Dendritic cell treated with granulocyte-macrophage colony-stimulating factor and Interleukin-4, amounts not matched to agents 40 ng/mL and 50 ng/mL, for 4 days (primary cell): ENCODE data around the gene ARHGAP31.
A peak's percentile ranks its signal among the peaks of the same experiment; 100 is the strongest.

Experiments used
- H3K27ac Mint-ChIP-seq: one replicate; pipeline ENCODE4 v1.8.0; 2022; ENCODE audit warnings: mild to moderate bottlenecking, mixed read lengths
- H3K27me3 Mint-ChIP-seq: one replicate; pipeline ENCODE4 v1.8.0; 2022; ENCODE audit warnings: mild to moderate bottlenecking, mixed read lengths
- H3K36me3 Mint-ChIP-seq: one replicate; pipeline ENCODE4 v1.8.0; 2022; ENCODE audit warnings: low read depth, mixed read lengths
- H3K4me1 Mint-ChIP-seq: one replicate; pipeline ENCODE4 v1.8.0; 2022; ENCODE audit warnings: low read depth, mixed read lengths
- H3K4me3 Mint-ChIP-seq: one replicate; pipeline ENCODE4 v1.8.0; 2022; ENCODE audit warnings: mild to moderate bottlenecking, moderate library complexity, mixed read lengths
- H3K9me3 Mint-ChIP-seq: one replicate; pipeline ENCODE4 v1.8.0; 2022; ENCODE audit warnings: mixed read lengths
- intact Hi-C: fragments of 100-400 bp; cut with micrococcal nuclease; formaldehyde crosslinking; loops from one replicate; pipeline ENCODE4 v1.15.0; 2022

Gene ARHGAP31

DNA sequence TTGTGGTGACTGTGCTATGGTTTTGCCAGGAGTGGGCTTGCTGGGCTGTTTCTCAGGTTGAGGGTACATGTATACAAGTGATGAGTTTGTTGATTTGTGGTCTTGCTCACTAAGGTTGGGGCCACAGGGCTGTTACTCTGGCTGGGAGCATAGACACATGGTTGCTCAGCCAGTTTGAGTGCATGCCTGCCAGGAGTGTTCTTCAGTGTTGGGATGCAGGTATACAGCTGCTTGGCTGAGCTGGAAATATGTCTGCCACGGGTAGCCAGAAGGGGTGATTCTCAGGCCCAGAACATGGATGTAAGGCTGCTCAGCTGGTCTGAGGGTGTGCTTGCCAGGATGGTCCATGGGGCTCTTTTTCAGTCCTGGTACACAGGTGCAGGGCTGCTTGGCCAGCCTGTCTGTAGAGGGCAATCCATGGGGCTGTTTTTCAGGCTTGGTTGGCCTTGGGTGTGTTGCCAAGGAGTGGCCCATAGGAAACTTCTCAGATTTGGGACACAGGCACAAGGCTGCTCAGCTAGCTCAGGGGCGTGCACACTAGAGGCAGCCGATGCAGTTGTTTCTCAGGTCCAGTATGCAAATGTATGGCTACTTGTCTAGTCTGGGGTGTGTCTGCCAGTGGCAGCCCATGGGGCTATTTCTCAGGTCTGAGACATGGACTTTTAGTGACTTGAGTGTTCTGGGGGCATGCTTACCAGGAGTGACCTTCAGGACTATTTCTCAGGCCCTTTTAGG is 5.3 kb upstream of the ARHGAP31 start:
- H3K4me1 Mint-ChIP-seq: peaks cover 40% of the 10 kb centered on the region

DNA sequence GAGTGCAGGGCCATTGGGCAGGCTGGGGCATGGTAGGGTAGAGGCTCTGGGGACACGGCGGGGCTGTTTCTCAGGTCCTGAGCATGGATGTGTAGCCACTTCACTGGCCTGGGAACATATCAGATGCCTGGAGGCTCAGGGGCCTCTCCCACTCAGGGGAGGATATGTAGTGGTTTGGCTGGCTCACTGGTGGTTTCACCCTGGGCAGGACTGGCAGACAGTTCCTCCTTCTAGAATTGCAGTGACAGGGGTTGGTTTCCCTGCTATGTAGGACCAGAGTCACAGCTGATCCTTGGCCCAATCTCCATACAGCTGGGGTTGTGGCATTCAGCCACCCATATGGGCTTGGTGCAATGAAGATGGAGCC is 4.8 kb upstream of the ARHGAP31 start:
- intact Hi-C loops: no loop called here
- Mint-ChIP-seq H3K27ac (peak overlapping the region; percentile 28), H3K4me3 (no peak overlapping the region), H3K36me3 (peaks cover 11% of the 10 kb centered on the region), H3K27me3 (peaks cover 5% of the 10 kb centered on the region), H3K9me3 (peaks cover 28% of the 10 kb centered on the region), H3K4me1 (peaks cover 41% of the 10 kb centered on the region)

More for the DNA sequence above, 5.3 kb upstream of the ARHGAP31 start:
- H3K36me3 Mint-ChIP-seq: peaks cover 7% of the 10 kb centered on the region
- intact Hi-C loops: no loop called here
- H3K27me3 Mint-ChIP-seq: peaks cover 5% of the 10 kb centered on the region
- no peak overlapping the region for H3K4me3 Mint-ChIP-seq
- peaks cover 30% of the 10 kb centered on the region for H3K9me3 Mint-ChIP-seq
- peak overlapping the region; percentile 28 for H3K27ac Mint-ChIP-seq

DNA sequence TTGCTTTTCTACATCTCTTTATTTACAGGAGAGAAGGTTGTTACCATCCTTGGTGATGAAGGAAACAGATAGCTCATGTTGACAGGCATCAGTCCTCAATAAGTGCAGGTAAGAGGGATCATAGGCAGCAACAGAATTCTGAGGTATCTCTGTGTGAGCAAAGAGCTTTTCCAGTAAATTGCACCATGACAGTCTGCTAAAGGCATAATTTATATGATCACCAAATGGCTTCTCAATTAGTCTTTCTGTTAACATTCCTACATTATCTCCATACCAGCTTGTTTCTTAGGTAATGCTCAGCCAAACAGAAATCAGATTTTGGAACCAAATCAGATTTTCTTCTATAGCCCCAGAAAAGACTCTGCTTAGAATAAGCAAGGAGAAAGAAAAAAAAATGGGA is 3.6 kb upstream of the ARHGAP31 start:
- intact Hi-C loops: no loop called here
- no peak overlapping the region for H3K4me3 Mint-ChIP-seq

DNA sequence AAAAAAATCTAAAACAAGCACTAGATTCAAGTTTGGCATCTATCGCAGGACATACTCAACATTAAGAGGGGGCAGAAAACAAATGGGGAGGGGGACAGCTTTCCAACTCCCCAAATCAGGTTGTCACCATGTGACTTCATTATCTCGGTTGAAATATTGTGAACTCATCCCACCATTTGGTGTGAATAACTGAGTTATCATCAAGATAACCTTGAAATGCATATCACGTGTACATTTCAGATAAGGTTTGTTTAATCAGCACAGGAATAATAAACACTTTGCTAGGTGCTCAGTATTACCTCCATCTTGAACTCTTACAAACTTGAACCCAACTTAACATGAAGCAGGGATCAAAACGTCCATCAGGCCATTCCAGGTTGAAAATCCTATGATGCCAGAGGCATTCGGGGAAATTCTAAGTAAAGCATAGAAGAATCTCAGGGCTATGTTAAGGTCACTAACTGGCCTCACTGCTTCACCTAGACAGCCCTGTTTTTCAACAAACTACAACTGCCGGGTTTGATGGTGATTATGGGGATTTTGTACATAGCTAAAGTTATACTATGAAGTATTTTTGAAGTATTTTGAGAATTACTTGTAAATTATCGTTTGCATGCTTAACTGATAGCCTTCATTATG is 3.0 kb upstream of the ARHGAP31 start:
- intact Hi-C loops: no loop called here
- peaks cover 21% of the 10 kb centered on the region for H3K9me3 Mint-ChIP-seq
- peaks cover 41% of the 10 kb centered on the region for H3K4me1 Mint-ChIP-seq
- H3K27me3 Mint-ChIP-seq: peaks cover 3% of the 10 kb centered on the region
- H3K27ac Mint-ChIP-seq: no peak overlapping the region
- H3K4me3 Mint-ChIP-seq: no peak overlapping the region
- peaks cover 26% of the 10 kb centered on the region for H3K36me3 Mint-ChIP-seq

More for the DNA sequence above, 3.6 kb upstream of the ARHGAP31 start:
- peaks cover 5% of the 10 kb centered on the region for H3K27me3 Mint-ChIP-seq
- peaks cover 23% of the 10 kb centered on the region for H3K36me3 Mint-ChIP-seq
- H3K9me3 Mint-ChIP-seq: peaks cover 27% of the 10 kb centered on the region
- no peak overlapping the region for H3K27ac Mint-ChIP-seq
- H3K4me1 Mint-ChIP-seq: peaks cover 41% of the 10 kb centered on the region

DNA sequence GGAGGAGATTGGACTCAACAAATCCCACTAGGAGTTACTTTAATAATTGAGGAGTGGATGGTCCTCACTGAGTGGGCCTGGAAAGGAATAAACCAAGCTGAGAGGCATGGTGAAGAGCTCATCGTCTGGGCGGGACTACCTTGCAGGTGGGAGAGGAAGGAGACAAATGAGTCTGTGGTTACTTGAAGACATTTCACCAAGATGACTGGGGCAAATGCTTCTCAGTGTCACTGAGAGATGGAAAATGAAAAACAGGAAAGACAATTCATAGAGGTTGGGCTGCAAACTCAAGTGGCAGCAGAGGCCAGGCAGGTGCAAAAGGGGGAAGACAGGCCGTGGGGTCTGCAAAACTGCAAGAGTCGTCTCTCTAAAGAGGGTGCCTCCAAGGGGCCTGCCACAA is 1.5 kb upstream of the ARHGAP31 start:
- H3K4me3 Mint-ChIP-seq: no peak overlapping the region
- peaks cover 3% of the 10 kb centered on the region for H3K27me3 Mint-ChIP-seq
- intact Hi-C loops: no loop called here
- peak overlapping the region; percentile 15 for H3K27ac Mint-ChIP-seq
- peaks cover 7% of the 10 kb centered on the region for H3K9me3 Mint-ChIP-seq
- H3K4me1 Mint-ChIP-seq: peaks cover 52% of the 10 kb centered on the region
- peaks cover 38% of the 10 kb centered on the region for H3K36me3 Mint-ChIP-seq

DNA sequence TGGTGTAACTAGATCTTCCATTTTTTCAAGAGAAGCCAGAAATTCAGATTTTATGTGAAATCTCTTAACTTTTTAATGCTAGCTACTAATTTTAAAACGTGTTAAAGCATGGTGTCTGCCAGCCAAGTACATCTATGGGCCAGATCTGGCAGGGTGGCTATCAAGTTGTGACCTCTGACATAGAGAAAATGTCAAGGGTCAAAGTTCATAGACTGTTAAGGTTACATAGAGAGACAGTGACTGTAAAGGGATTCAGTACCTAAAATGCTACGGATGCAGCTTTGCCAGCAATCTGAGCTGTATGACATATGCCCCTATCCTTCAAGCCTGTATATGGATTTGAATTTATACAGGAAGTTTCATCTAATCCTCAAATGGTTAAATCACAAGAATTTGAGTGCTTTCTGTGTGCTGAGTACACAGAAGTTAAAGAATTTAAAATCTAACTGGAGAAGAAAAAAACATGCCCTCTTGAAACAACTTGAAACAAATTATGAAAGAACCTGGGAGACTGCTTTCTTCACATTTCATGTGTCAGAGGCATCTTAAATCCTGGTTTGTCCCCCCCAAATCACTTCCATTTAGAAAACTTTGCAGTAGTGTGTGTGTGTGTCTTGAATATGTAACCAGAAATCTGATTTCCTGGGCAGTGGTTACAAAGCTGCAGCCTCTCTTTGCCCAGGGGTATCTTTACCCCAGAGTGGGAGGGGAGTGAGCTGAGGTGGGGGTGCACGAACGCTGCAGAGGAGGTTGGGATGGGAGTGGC is 895 bp upstream of the ARHGAP31 start:
- Mint-ChIP-seq H3K4me3 (peak overlapping the region; percentile 82), H3K27ac (peak overlapping the region; percentile 94), H3K27me3 (peaks cover 2% of the 10 kb centered on the region), H3K9me3 (peaks cover under 1% of the 10 kb centered on the region), H3K36me3 (peaks cover 39% of the 10 kb centered on the region), H3K4me1 (peaks cover 55% of the 10 kb centered on the region)
- intact Hi-C loops: no loop called here

DNA sequence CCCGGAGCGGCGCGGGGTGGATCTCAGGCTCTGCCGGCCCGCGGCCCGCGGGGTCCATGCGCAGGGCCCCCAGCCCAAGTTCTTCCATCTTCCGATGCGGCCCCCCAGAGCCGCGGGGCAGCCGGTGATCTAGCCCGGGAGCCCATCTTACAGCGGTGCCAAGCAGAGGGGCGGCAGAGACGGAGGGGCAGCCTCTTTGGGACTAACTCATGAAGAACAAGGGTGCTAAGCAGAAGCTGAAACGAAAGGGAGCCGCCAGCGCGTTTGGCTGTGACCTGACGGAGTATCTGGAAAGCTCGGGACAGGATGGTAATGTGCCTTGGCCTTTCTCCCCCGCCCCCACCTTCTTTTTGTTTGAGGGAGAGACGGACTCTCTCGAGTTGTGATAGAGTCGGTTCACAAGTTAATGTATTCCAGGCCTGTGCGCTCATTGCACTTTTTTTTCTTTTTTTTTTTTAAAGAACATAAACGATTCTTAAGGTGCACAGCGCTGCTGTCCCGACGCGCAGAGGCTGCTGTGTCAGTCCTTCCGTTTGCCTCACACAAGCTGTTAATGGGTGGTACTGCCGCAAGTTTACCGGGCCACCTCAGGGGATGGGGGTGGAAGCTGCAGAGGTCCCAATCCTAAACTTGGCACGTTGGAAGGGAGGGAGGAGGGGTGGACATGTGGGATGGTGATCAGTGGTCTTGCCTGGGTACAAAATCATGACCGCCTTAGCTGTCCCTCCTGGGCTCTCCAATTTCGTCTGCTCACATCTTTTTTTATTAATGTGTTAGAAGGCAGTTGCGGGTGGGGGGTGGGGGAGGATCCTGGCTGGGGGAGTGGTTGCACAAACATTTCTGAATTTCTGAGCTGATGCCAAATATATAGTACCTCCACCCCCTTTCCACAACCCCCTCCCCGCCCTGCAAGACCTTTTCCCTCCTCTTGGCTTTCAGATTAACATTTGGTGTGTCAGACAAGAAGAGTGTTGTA is 801 bp downstream of the ARHGAP31 start:
- Mint-ChIP-seq H3K4me3 (peak overlapping the region; percentile 82), H3K27me3 (peaks cover 2% of the 10 kb centered on the region), H3K4me1 (peaks cover 51% of the 10 kb centered on the region), H3K27ac (peak overlapping the region; percentile 94), H3K9me3 (no peaks in the 10 kb centered on the region), H3K36me3 (peaks cover 53% of the 10 kb centered on the region)
- intact Hi-C loops: loop anchor here (1.0 kb wide), 2 partner anchors 8 to 28 kb away; no protein-coding TSS in a partner anchor

DNA sequence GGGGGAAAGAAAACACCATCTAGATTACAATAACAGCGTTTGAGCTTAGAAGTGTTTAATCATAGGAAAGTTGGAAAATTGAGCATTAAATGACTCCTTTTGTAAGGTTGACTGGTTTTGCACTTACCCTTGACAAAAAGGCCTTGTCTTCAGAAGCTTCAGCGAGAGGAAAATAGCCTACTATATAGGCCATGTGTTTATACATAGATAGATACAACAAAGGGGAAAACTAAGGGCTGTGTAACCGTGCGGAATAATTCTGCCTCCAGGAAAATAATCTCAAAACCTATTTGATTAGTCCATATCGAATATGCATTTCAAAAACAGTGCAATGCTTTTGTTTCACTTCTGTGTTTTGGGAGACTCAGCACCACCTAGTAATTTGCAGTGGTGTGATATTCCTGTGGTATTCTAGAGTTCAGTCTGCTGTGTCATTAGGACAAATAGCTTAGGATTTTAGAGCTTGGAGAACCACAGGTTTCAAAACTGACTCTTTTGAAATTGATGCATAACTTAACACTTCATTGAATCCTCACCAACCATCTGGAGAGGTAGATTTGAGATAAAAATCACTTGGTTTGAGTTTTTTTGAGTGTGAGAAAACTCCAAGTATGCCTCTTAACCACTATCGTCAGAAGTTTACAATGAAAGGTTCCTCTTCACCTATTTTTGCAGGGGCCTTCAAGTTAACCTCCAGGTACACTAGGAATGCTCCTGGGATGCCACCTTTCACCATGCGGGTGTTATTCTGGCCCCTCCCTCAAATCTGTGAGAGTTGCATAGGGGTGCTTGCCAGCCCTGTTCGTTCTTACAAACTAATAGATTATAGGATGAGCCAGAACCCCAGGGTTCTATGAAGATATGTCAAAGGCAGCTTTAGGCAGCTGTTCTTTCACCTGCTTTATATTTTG is 1.9 kb downstream of the ARHGAP31 start:
- Mint-ChIP-seq H3K36me3 (peaks cover 55% of the 10 kb centered on the region), H3K27me3 (no peaks in the 10 kb centered on the region), H3K27ac (peak overlapping the region; percentile 94), H3K9me3 (no peaks in the 10 kb centered on the region), H3K4me3 (peak overlapping the region; percentile 82), H3K4me1 (peaks cover 57% of the 10 kb centered on the region)
- intact Hi-C loops: no loop called here

DNA sequence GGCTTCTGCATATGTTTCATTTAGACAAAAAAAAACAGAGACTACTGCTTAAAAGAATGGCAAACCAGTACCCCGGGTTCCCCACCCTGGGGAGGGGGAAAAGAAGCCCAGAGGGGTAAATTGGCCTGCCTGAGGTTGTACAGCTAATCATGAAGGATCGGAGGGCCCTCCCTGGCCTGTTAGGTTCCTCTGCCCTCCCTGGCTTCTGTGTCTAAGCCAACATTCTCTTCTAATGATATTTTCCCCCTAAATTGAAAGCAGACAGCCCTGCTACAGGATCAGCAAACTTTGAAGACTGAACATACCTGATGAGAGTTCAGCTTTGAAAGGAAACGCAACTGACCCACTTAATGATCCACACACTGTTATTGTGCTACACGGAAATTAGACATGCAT is 2.5 kb downstream of the ARHGAP31 start:
- H3K9me3 Mint-ChIP-seq: no peaks in the 10 kb centered on the region
- H3K4me1 Mint-ChIP-seq: peaks cover 63% of the 10 kb centered on the region
- no peaks in the 10 kb centered on the region for H3K27me3 Mint-ChIP-seq
- peaks cover 55% of the 10 kb centered on the region for H3K36me3 Mint-ChIP-seq
- H3K27ac Mint-ChIP-seq: peak overlapping the region; percentile 94
- peak overlapping the region; percentile 82 for H3K4me3 Mint-ChIP-seq
- intact Hi-C loops: no loop called here

DNA sequence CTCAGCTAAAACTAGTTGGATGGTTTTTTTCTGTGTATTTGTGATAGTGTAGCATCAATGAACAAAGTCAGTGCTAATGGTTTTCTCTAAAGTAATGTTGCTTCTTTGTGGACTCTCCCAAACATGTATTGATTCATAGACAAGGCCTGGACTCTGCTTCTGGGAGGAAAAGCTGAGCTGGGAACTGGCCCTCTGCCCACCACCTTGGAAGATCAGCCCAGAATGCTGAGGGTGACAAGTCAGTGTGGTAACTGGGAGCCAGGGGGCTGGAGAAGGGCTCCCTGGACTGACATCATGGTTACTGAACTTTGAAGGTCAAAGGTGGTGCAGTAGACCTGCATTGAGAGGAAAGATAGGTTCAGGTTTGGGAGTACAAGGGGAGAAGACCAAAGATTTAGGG is 3.0 kb downstream of the ARHGAP31 start:
- H3K4me3 Mint-ChIP-seq: peak overlapping the region; percentile 82
- peaks cover 58% of the 10 kb centered on the region for H3K36me3 Mint-ChIP-seq
- intact Hi-C loops: no loop called here
- H3K27ac Mint-ChIP-seq: peak overlapping the region; percentile 94
- H3K9me3 Mint-ChIP-seq: no peaks in the 10 kb centered on the region
- H3K4me1 Mint-ChIP-seq: peaks cover 68% of the 10 kb centered on the region
- H3K27me3 Mint-ChIP-seq: no peaks in the 10 kb centered on the region

DNA sequence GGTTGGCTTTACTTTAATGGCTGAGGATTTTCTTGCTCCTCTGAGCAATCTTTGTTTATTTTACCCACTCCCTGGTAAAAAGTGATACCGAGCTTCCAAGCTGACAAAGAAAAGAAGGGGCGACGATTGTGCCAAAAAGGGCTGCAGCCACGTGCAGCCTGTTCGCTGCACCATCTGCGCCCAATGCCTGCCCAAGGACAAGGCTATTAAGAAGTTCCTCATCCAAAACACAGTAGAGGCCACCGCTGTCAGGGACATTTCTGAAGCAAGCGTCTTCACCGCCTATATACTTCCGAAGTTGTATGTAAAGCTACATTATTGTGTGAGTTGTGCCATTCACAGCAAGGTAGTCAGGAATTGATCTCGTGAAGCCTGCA is 4.4 kb downstream of the ARHGAP31 start:
- Mint-ChIP-seq H3K27ac (peak overlapping the region; percentile 94), H3K4me1 (peaks cover 69% of the 10 kb centered on the region), H3K4me3 (peak overlapping the region; percentile 59), H3K36me3 (peaks cover 72% of the 10 kb centered on the region), H3K9me3 (no peaks in the 10 kb centered on the region), H3K27me3 (no peaks in the 10 kb centered on the region)
- intact Hi-C loops: no loop called here

DNA sequence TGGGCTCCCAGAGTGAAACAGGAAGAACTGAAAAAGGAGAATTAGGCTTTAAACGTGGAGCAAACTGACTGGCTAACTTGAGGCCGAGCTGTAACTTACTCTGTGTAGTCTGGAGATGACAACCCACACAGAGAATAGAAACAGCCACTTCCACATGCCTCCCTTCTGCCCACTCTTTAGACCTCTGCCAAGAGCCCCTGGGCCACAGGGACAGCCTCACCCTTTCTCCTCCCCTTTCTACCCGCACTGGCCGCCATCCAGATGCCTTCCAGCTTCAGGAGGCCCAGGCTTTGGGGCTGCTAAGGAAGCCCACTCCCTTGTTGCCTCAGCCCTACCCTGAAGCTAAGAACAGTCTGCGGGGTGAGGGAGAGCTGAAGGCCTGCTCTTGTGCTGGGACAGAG is 6.8 kb downstream of the ARHGAP31 start:
- no peaks in the 10 kb centered on the region for H3K9me3 Mint-ChIP-seq
- intact Hi-C loops: no loop called here
- peaks cover 87% of the 10 kb centered on the region for H3K4me1 Mint-ChIP-seq
- H3K4me3 Mint-ChIP-seq: peak overlapping the region; percentile 62
- peak overlapping the region; percentile 93 for H3K27ac Mint-ChIP-seq
- H3K27me3 Mint-ChIP-seq: no peaks in the 10 kb centered on the region
- H3K36me3 Mint-ChIP-seq: peaks cover 76% of the 10 kb centered on the region
